Ishikawa (cell line): ENCODE data around the gene NOL4L.

Experiments used
- CEBPB ChIP-seq: IDR thresholded peaks from 2 replicates; pipeline ENCODE4 v1.6.1; 2012
- CREB1 ChIP-seq: IDR thresholded peaks from 2 replicates; pipeline ENCODE4 v1.6.1; 2012; ENCODE audit warnings: low read depth
- EGR1 ChIP-seq: IDR thresholded peaks from 2 replicates; pipeline ENCODE4 v1.6.1; 2012
- EP300 ChIP-seq: IDR thresholded peaks from 2 replicates; pipeline ENCODE4 v1.6.1; 2012; ENCODE audit warnings: borderline replicate concordance
- FOXM1 ChIP-seq: IDR thresholded peaks from 2 replicates; pipeline ENCODE4 v1.6.1; 2012; ENCODE audit warnings: low read depth, borderline replicate concordance
- MAX ChIP-seq: IDR thresholded peaks from 2 replicates; pipeline ENCODE4 v1.6.1; 2012
- RAD21 ChIP-seq: IDR thresholded peaks from 2 replicates; pipeline ENCODE4 v1.6.1; 2012; ENCODE audit warnings: low read depth
- REST ChIP-seq: IDR thresholded peaks from 2 replicates; pipeline ENCODE4 v1.6.1; 2012; ENCODE audit warnings: low read depth, mild to moderate bottlenecking
- TAF1 ChIP-seq: IDR thresholded peaks from 2 replicates; pipeline ENCODE4 v1.6.1; 2012; ENCODE audit warnings: low read depth, mild to moderate bottlenecking
- TCF12 ChIP-seq: IDR thresholded peaks from 2 replicates; pipeline ENCODE4 v1.6.1; 2012; ENCODE audit warnings: low read depth
- TEAD4 ChIP-seq: IDR thresholded peaks from 2 replicates; pipeline ENCODE4 v1.6.1; 2012
- USF1 ChIP-seq: IDR thresholded peaks from 2 replicates; pipeline ENCODE4 v1.6.1; 2012
- ZBTB7A ChIP-seq: IDR thresholded peaks from 2 replicates; pipeline ENCODE4 v1.6.1; 2012; ENCODE audit warnings: low read depth

NOL4L gene

GRCh38 chr20:32487381-32487780, 97.8 kb downstream of the NOL4L start:
- no peak for TF ChIP-seq EP300
- no peak for TF ChIP-seq ZBTB7A
- TF ChIP-seq EGR1 = no peak
- TF ChIP-seq TEAD4 = no peak
- no peak for TF ChIP-seq FOXM1
- no peak for TF ChIP-seq REST
- TF ChIP-seq CREB1 = no peak

DNA sequence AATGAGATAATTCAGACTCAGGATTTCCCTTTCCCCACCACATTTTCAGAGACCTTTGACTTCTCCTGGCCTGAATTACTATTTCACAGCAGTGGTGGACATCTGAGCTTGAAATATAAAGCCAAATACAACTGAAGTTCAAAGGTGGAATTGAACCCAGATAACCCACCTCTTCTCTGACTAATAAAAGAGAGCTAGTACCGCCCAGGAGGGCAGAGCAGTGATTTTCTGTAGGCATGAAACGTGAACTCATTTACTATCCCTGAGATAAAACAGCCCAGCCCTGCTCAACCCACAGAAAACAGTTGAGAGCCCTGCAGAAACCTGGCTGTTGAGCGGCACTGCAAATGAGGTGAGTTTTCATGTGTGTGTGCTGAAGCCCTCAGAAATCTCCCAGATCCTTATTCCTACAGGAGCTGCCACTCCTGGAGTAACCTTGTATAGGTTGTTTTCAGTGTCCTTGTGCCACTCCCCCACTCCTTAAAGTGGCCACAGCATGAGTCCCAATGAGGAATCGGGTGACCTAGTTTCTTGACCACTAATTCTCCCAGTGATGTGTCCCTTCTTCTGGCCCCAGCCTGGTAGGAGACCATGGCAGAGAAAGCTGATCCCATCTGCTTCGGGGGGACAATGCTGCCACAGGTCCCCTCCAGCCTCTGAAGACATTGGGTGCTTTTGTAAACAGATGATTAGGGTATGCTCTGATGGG, 99.2 kb downstream of the NOL4L start:
- TF ChIP-seq EGR1 = no peak
- TF ChIP-seq EP300 = no peak
- TF ChIP-seq RAD21 = no peak
- no peak for TF ChIP-seq CEBPB
- TF ChIP-seq USF1 = no peak

DNA sequence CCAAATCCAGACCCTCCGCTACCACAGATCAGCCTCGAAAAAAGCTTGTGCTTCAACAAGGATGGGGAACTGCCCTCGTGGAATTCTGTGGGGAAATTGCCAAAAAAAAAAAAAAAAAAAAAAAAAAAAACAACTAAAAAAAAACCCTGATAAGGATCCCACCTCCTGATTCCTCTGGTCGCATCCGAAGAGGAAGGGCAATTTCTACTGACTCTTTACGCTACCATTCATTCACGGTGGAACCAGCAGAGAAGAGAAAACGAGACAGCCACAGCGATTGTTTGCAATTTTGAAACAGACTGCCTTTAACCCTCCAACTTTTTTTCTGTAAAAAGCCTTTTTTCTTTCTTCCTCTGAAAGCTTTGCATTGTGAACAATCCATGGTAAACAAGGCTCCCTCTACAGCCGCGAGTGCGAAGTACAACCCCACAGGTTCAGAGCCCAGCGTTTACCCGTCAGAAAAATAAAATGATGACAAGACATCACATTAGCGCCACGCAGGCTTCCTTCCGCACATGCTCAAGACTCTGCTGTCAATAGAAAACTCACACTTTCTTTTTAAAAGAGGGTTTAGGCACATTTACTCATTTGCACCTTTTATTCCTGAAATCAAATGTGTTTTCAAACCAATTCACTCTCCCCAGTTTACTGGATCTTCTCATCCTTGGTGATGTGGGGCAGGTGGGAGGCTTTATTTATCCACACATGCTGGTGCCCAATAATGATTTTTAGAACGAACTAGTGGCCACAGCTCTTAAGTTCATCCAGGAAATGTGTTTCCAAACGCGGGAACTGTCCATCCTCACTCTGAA, 100.0 kb downstream of the NOL4L start:
- TF ChIP-seq TCF12 = no peak
- TF ChIP-seq MAX = 0 out of 2 replicates have a peak, but pooled peaks have one; percentile 35
- peak; percentile 65 for TF ChIP-seq RAD21

DNA sequence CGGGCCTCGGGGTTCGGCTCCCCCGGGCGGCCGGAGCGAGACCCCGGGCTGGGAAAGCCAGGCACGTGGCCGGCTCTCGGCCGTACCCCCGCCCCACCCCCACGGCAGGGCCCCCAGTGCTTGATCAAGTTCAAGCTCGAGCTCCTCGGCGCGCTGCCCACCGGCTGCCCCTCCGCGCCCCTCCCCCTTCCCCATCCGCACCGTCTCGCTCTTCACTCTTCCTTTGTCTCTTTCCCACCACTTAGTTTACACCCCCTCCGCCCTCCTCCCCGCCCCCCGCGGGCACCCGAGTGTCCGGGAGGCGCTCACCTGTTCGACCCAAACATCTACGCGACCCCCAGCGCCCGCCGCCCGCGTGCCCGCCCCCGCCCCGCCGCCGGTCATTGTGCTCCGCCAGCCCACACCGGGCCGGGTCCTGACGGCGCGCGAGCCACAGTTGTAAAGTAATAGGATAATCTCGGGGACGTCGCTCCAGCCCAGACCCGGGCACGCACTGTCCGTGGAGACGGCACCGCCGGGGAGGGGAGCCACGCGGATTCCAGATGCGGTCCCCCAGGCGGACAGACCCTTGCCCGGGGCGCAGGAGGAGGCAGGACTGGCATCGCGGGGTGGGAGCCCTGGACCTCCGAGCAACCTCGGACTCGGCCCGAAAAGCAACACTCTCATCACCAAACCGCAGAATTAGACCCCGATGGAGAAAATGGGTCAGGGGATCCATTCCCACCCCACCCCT, 100.7 kb downstream of the NOL4L start:
- TF ChIP-seq FOXM1 = no peak
- no peak for TF ChIP-seq TAF1
- TF ChIP-seq ZBTB7A = peak; percentile 47

- TF ChIP-seq MAX = no peak
- no peak for TF ChIP-seq FOXM1
- TF ChIP-seq TAF1 = no peak
- no peak for TF ChIP-seq REST
- peak; percentile 60; the same call in 1 of the 2 replicates for TF ChIP-seq ZBTB7A
- TF ChIP-seq USF1 = no peak
- no peak for TF ChIP-seq RAD21
- TF ChIP-seq EGR1 = 0 out of 2 replicates have a peak, but pooled peaks have one; percentile 22
- TF ChIP-seq EP300 = no peak
- TF ChIP-seq CEBPB = no peak
Observed at GRCh38 chr20:32483351-32484224, 101.5 kb downstream of the NOL4L start.
